ENCODE results near the gene TEX52. TPM values are rescaled to one million over a fixed set of nuclear protein-coding genes. Genes with fewer than 3 reads are reported as not detected.
A peak's percentile ranks its signal among the peaks of the same experiment; 100 is the strongest.

TEX52 gene
- total and polyA plus RNA-seq, 2 of the 13 experiments (the other 11 are each of a cell fraction or from before 2014, with no cell fraction given), result 0.05 TPM; not detected in 1

DNA sequence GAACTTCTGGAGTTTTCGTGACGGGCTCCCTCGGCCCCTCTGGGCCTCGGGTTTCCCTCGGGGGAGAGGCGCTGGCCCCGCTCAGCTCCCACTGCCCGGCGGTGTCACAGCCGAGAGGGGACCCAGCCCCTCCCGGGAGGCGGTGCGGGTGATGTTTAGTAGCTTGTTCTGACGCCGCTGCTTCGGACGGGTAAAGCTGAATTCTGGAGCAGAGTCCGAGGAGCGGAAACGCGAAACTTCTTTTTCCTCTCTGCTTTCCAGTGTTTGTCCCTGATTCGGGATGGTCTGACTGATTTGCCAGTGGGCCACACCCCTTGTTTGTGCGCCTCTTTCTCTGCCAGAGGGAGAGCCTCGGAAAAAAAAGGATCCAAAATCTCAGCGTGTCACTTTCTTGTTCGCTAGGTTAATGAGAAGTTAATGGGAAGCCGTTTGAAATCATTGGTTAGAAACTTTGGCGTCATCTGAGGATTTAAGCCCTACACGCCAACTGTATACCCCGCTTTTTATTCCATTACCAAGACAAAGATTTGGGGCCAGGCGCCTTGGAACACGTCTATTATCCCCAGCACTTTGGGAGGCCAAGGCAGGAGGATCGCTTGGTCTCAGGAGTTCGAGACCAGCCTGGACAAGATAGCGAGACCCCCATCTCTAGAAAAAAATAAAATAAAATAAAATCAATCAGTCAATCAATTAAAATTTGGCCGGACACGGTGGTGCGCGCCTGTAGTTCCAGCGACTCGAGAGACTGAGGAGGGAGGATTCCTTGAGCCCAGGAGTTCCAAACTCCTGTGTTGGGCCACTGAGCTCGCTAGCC lies 34.6 kb upstream of the TEX52 start (continued):
- TF ChIP-seq ZBTB10 (CRISPR knock-in tag; IDR thresholded peaks at IDR 0.05; ENCODE audit: borderline replicate concordance), result peak; percentile 68; the same call in 1 of the 2 replicates
- 0 out of 2 replicates have a peak, but pooled peaks have one; percentile 2 for TF ChIP-seq HNF4A (CRISPR knock-in tag; IDR thresholded peaks at IDR 0.05)
- no peak for TF ChIP-seq ZFYVE20 (CRISPR knock-in tag; IDR thresholded peaks at IDR 0.05; ENCODE audit: borderline replicate concordance, low read depth)
- TF ChIP-seq GFI1 (CRISPR knock-in tag; IDR thresholded peaks at IDR 0.05; ENCODE audit: borderline replicate concordance), result peak; percentile 92
- no peak for TF ChIP-seq TRIM24 (CRISPR knock-in tag; IDR thresholded peaks at IDR 0.05)
- no peak for TF ChIP-seq ZNF205 (CRISPR knock-in tag; IDR thresholded peaks at IDR 0.05)
- TF ChIP-seq ZBTB8A (CRISPR knock-in tag; IDR thresholded peaks at IDR 0.05; ENCODE audit: borderline replicate concordance, low read depth), result no peak
- TF ChIP-seq NFE2L2 (IDR thresholded peaks at IDR 0.05; ENCODE audit: low read length), result no peak
- TF ChIP-seq KDM5A (IDR thresholded peaks at IDR 0.05; ENCODE audit: borderline replicate concordance, low read length), result peak; percentile 28; the same call in 1 of the 2 replicates
- TF ChIP-seq KDM2A (CRISPR knock-in tag; IDR thresholded peaks at IDR 0.05; ENCODE audit: borderline replicate concordance, low read depth), result no peak
- no peak for TF ChIP-seq MATR3 (CRISPR knock-in tag; IDR thresholded peaks at IDR 0.05)
- no peak for TF ChIP-seq THAP11 (CRISPR knock-in tag; IDR thresholded peaks at IDR 0.05)
- no peak for TF ChIP-seq ZNF207 (IDR thresholded peaks at IDR 0.05; ENCODE audit: borderline replicate concordance)
- TF ChIP-seq ZNF281 (CRISPR knock-in tag; IDR thresholded peaks at IDR 0.05; ENCODE audit: borderline replicate concordance), result no peak
- no peak for TF ChIP-seq ZNF292 (CRISPR knock-in tag; IDR thresholded peaks at IDR 0.05; ENCODE audit: borderline replicate concordance, low read depth)
- peak; percentile 2 for TF ChIP-seq XRCC5 (optimal IDR thresholded peaks at IDR 0.05; ENCODE audit: low read length)
- TF ChIP-seq TP53 (CRISPR knock-in tag; conservative IDR thresholded peaks at IDR 0.05), result 0 out of 2 replicates have a peak, but pooled peaks have one; percentile 14
- no peak for TF ChIP-seq ZFP82 (CRISPR knock-in tag; IDR thresholded peaks at IDR 0.05; ENCODE audit: borderline replicate concordance)
- 0 out of 2 replicates have a peak, but pooled peaks have one; percentile 35 for TF ChIP-seq ZNF503 (CRISPR knock-in tag; IDR thresholded peaks at IDR 0.05)
- no peak for TF ChIP-seq ZNF619 (CRISPR knock-in tag; IDR thresholded peaks at IDR 0.05)
- no peak for TF ChIP-seq ZNF33B (CRISPR knock-in tag; IDR thresholded peaks at IDR 0.05)
- 0 out of 2 replicates have a peak, but pooled peaks have one; percentile 17 for TF ChIP-seq ZNF605 (CRISPR knock-in tag; IDR thresholded peaks at IDR 0.05)
- TF ChIP-seq ZEB1 (IDR thresholded peaks at IDR 0.05; ENCODE audit: insufficient replicate concordance, low read depth), result no peak

Measured in HepG2 (cell line).